Adrenal gland (tissue), 5 donors: Measurements from ENCODE around the gene TCN1.

Source experiments
- CTCF ChIP-seq, 6 experiments: fragments of 450-650 bp in 4 of 6; fragments of 200-600 bp in 2 of 6; sonication (generic) in 1 of 6; IDR thresholded peaks; 1 replicate in 5 of 6; 2 replicates in 1 of 6; pipeline versions ENCODE4 v1.5.1 to v1.8.0; 2016 to 2021; ENCODE audit warnings: antibody characterized with exemption in 6 of 6, mild to moderate bottlenecking in 2 of 6, moderate library complexity in 1 of 6
- POLR2A ChIP-seq, 2 donors: fragments of 450-650 bp; IDR thresholded peaks; one replicate each; pipeline ENCODE4 v1.6.1; 2017; ENCODE audit warnings: antibody characterized with exemption in 2 of 2, mild to moderate bottlenecking in 2 of 2, moderate library complexity in 1 of 2
- donor health status: DM: no; HTN: no; CAD: no.

- TF ChIP-seq CTCF (IDR thresholded peaks at IDR 0.05): no peak
- TF ChIP-seq POLR2A (IDR thresholded peaks at IDR 0.05): no peak
Measured at GRCh38 chr11:59818572-59818971, 47.7 kb downstream of the TCN1 start.
